WERI-Rb-1 (cell line): ENCODE measurements around the gene PTP4A2.
A peak's percentile ranks its signal among the peaks of the same experiment; 100 is the strongest.

ENCODE experiments used
- DNase-seq: peaks from one replicate; pipeline ENCODE4 v3.0.0-alpha.2; 2020
- H3K27ac ChIP-seq: fragments of 250-450 bp; sonication (Bioruptor Pico); 2 replicates; pipeline ENCODE4 v1.5.1; 2020; ENCODE audit warnings: mild to moderate bottlenecking, moderate library complexity
- H3K27me3 ChIP-seq: fragments of 250-450 bp; sonication (Bioruptor Pico); 2 replicates; pipeline ENCODE4 v1.5.1; 2021; ENCODE audit warnings: mild to moderate bottlenecking, low read depth, moderate library complexity; ENCODE audit not compliant: insufficient read depth, severe bottlenecking
- H3K36me3 ChIP-seq: fragments of 250-450 bp; sonication (Bioruptor Pico); 2 replicates; pipeline ENCODE4 v1.5.1; 2020; ENCODE audit warnings: mild to moderate bottlenecking, moderate library complexity
- H3K4me3 ChIP-seq: 2 replicates; pipeline ENCODE4 v1.5.1; 2011; ENCODE audit warnings: low read depth, mild to moderate bottlenecking, control low read depth, low read length
- H3K9me3 ChIP-seq: fragments of 250-450 bp; sonication (Bioruptor Pico); 2 replicates; pipeline ENCODE4 v1.5.1; 2021; ENCODE audit warnings: mild to moderate bottlenecking, moderate library complexity; ENCODE audit not compliant: severe bottlenecking
- CTCF ChIP-seq: IDR thresholded peaks from 2 replicates; pipeline ENCODE4 v1.5.1; 2011; ENCODE audit warnings: low read depth, mild to moderate bottlenecking, control low read depth, inconsistent platforms, low read length

Gene PTP4A2

GRCh38 chr1:31938184-31938975 lies at the start of gene PTP4A2:
Gene PTP4A2, minus strand, starts transcription at chr1:31938368. Its CDS starts 19,303 bp downstream, at chr1:31919065.
- DNase-seq, result peak; percentile 95
- TF ChIP-seq CTCF, result peak; percentile 62
- peak within 1 kb of the TSS; percentile 92 for H3K27ac ChIP-seq
- H3K4me3 ChIP-seq, result peak within 1 kb of the TSS; percentile 76
- H3K27me3 ChIP-seq, result no peaks in the 10 kb centered on the region
- H3K9me3 ChIP-seq, result peaks cover 3% of the 10 kb centered on the region
- no peaks in the 10 kb centered on the region for H3K36me3 ChIP-seq

- Histone ChIP-seq H3K36me3 (no peaks in the 10 kb centered on the region), H3K4me3 (no peak overlapping the region), H3K9me3 (peaks cover 4% of the 10 kb centered on the region), H3K27me3 (no peaks in the 10 kb centered on the region), H3K27ac (no peak overlapping the region)
- TF ChIP-seq CTCF, result no peak
- peak; percentile 25 for DNase-seq
These were observed 49.0 kb upstream of the PTP4A2 start for GRCh38 chr1:31987135-31987619.

- Histone ChIP-seq H3K27me3 (no peaks in the 10 kb centered on the region), H3K4me3 (no peak overlapping the region), H3K9me3 (peaks cover 4% of the 10 kb centered on the region), H3K27ac (no peak overlapping the region), H3K36me3 (no peaks in the 10 kb centered on the region)
- no peak for DNase-seq
- TF ChIP-seq CTCF, result no peak
These were observed 47.3 kb upstream of the PTP4A2 start for GRCh38 chr1:31985430-31985829.

- Histone ChIP-seq H3K9me3 (peaks cover 4% of the 10 kb centered on the region), H3K27me3 (no peaks in the 10 kb centered on the region), H3K36me3 (no peaks in the 10 kb centered on the region), H3K27ac (no peak overlapping the region), H3K4me3 (no peak overlapping the region)
- no peak for TF ChIP-seq CTCF
- DNase-seq, result no peak
These were observed 46.5 kb upstream of the PTP4A2 start for GRCh38 chr1:31984419-31985347.

GRCh38 chr1:31981972-31982371 lies 43.8 kb upstream of the PTP4A2 start:
- Histone ChIP-seq H3K4me3 (no peak overlapping the region), H3K36me3 (no peaks in the 10 kb centered on the region), H3K27ac (no peak overlapping the region), H3K9me3 (peaks cover 4% of the 10 kb centered on the region), H3K27me3 (no peaks in the 10 kb centered on the region)
- DNase-seq, result peak; percentile 21
- no peak for TF ChIP-seq CTCF
